ENCODE measurements around the gene VWF.

- TF ChIP-seq, protein P1, sequence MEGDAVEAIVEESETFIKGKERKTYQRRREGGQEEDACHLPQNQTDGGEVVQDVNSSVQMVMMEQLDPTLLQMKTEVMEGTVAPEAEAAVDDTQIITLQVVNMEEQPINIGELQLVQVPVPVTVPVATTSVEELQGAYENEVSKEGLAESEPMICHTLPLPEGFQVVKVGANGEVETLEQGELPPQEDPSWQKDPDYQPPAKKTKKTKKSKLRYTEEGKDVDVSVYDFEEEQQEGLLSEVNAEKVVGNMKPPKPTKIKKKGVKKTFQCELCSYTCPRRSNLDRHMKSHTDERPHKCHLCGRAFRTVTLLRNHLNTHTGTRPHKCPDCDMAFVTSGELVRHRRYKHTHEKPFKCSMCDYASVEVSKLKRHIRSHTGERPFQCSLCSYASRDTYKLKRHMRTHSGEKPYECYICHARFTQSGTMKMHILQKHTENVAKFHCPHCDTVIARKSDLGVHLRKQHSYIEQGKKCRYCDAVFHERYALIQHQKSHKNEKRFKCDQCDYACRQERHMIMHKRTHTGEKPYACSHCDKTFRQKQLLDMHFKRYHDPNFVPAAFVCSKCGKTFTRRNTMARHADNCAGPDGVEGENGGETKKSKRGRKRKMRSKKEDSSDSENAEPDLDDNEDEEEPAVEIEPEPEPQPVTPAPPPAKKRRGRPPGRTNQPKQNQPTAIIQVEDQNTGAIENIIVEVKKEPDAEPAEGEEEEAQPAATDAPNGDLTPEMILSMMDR (IDR thresholded peaks at IDR 0.05; ENCODE audit: low read length), result no peak
- TF ChIP-seq EZH2 (IDR thresholded peaks at IDR 0.05; ENCODE audit: borderline replicate concordance, low read length), result no peak
These were observed 39.1 kb upstream of the VWF start for GRCh38 chr12:6163416-6164060.

Measured in OCI-LY1 (cell line).